Neutrophil (primary cell): ENCODE results near the gene KCNAB2.

Experiments
- H3K27ac ChIP-seq: fragments of 200-600 bp; sonication (generic); 2 replicates; pipeline ENCODE4 v1.5.1; 2016; ENCODE audit warnings: mild to moderate bottlenecking, moderate library complexity
- H3K27me3 ChIP-seq: fragments of 200-600 bp; sonication (generic); 2 replicates; pipeline ENCODE4 v1.6.0; 2016; ENCODE audit warnings: mild to moderate bottlenecking
- H3K36me3 ChIP-seq: fragments of 200-600 bp; sonication (generic); 2 replicates; pipeline ENCODE4 v1.5.1; 2017
- H3K4me1 ChIP-seq, 2 experiments: fragments of 200-600 bp in 1 of 2; sonication (generic) in 1 of 2; 1 replicate in 1 of 2; 2 replicates in 1 of 2; pipeline versions ENCODE4 v1.5.1 to v1.6.1; 2013 to 2016; ENCODE audit warnings: low read depth in 1 of 2, low read length in 1 of 2, mild to moderate bottlenecking in 1 of 2, moderate library complexity in 1 of 2; ENCODE audit not compliant: control insufficient read depth in 1 of 2, insufficient read depth in 1 of 2
- H3K4me3 ChIP-seq, 2 experiments: fragments of 200-600 bp in 1 of 2; sonication (generic) in 1 of 2; 1 replicate in 1 of 2; 2 replicates in 1 of 2; pipeline ENCODE4 v1.5.1; 2013 to 2016; ENCODE audit warnings: low read depth in 1 of 2, low read length in 1 of 2, mild to moderate bottlenecking in 1 of 2, moderate library complexity in 1 of 2
- H3K9me3 ChIP-seq: fragments of 200-600 bp; sonication (generic); 2 replicates; pipeline ENCODE4 v1.5.1; 2016
- TF ChIP-seq, protein P1 (sequence below): fragments of 200-600 bp; sonication (generic); IDR thresholded peaks from 2 replicates; pipeline ENCODE4 v1.5.1; 2016; ENCODE audit warnings: antibody characterized with exemption

Gene KCNAB2

DNA sequence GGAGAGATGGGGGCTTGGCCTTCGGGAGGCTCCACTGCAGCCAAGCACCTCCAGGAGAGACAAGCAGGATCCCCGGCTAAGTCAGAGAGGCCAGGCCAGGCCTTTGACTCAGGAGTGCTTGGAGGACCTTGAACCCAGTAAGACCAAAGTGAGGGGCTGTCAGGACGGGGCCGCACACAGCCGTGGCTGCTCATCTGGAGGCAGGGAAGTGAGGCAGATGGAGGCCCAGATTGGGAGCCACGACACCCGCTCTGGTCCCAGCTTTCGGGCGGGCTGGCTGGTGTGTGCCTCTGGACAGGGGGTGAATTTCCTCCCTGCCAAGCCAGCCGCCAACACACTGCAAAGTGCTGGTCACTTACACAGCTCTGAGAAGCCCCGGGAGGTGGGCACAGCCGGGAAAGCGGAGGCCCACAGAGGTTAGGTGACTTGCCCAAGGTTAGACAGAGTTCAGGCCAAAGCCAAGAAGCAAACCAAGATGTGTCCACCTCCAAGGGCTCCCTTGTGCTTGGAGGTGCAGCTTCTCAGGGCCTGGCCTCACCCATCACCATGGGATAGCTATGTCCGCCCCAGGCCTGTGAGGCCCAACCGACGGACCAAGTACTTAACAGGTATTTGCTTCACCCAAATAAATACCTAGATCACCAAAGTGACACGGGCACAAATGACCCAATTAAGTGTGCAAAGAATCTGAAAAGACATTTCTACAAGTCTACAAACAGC lies 76.1 kb downstream of the KCNAB2 start:
- no peak overlapping the region for H3K27ac ChIP-seq

DNA sequence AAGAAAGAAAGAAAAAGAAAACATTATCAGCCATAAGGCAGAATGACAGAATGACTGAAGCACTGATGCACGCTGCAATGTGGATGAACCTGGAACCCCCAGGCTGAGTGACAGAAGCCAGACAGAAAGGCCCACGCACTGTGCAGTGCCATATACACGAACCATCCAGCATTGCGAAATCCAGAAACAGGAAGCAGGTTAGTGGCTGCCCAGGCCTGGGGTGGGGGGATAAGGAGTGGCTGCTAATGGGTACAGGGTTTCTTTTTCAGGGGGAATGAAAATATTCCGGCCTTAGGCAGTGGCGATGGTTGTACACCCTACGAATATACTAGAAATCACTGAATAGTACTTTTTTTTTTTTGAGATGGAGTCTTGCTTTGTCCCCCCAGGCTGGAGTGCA lies 77.4 kb downstream of the KCNAB2 start:
- no peak overlapping the region for H3K27ac ChIP-seq
- peaks cover 18% of the 10 kb centered on the region for H3K27me3 ChIP-seq
- no peaks in the 10 kb centered on the region for H3K36me3 ChIP-seq
- H3K4me3 ChIP-seq = no peak overlapping the region
- no peaks in the 10 kb centered on the region for H3K9me3 ChIP-seq
- TF ChIP-seq, protein P1, sequence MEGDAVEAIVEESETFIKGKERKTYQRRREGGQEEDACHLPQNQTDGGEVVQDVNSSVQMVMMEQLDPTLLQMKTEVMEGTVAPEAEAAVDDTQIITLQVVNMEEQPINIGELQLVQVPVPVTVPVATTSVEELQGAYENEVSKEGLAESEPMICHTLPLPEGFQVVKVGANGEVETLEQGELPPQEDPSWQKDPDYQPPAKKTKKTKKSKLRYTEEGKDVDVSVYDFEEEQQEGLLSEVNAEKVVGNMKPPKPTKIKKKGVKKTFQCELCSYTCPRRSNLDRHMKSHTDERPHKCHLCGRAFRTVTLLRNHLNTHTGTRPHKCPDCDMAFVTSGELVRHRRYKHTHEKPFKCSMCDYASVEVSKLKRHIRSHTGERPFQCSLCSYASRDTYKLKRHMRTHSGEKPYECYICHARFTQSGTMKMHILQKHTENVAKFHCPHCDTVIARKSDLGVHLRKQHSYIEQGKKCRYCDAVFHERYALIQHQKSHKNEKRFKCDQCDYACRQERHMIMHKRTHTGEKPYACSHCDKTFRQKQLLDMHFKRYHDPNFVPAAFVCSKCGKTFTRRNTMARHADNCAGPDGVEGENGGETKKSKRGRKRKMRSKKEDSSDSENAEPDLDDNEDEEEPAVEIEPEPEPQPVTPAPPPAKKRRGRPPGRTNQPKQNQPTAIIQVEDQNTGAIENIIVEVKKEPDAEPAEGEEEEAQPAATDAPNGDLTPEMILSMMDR = no peak
- H3K4me1 ChIP-seq = peaks cover 0 to 3% of the 10 kb centered on the region in 2 experiments

More for the DNA sequence above, 76.1 kb downstream of the KCNAB2 start:
- Histone ChIP-seq H3K36me3 (no peaks in the 10 kb centered on the region), H3K9me3 (no peaks in the 10 kb centered on the region), H3K4me1 (no peaks in the 10 kb centered on the region), H3K4me3 (no peak overlapping the region), H3K27me3 (peaks cover 5% of the 10 kb centered on the region)
- TF ChIP-seq, protein P1 = no peak

DNA sequence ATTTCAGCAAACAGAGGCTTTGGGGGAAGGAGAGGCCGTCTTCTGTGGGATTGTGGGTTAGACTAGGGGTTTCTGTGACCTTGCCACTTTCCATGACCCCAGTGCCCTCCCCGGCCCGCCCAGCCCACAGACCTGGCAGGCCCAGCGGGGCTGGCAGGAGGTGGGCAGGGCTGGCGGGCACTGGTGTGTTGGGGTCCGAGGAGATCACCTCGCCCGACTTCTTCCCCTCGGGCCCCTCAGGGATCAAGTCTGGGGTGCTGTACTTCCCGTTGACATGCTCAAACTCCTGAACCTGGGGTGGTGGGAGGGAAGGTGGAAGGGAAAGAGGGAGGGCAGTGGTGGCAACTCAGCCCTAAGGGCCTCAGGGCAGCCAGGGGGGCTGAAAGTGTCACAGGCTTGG lies 78.1 kb downstream of the KCNAB2 start:
- no peaks in the 10 kb centered on the region for H3K36me3 ChIP-seq
- H3K4me1 ChIP-seq = peaks cover 0 to 3% of the 10 kb centered on the region in 2 experiments
- no peaks in the 10 kb centered on the region for H3K9me3 ChIP-seq
- no peak overlapping the region for H3K4me3 ChIP-seq
- H3K27me3 ChIP-seq = peaks cover 25% of the 10 kb centered on the region
- TF ChIP-seq, protein P1 = no peak
- H3K27ac ChIP-seq = no peak overlapping the region

DNA sequence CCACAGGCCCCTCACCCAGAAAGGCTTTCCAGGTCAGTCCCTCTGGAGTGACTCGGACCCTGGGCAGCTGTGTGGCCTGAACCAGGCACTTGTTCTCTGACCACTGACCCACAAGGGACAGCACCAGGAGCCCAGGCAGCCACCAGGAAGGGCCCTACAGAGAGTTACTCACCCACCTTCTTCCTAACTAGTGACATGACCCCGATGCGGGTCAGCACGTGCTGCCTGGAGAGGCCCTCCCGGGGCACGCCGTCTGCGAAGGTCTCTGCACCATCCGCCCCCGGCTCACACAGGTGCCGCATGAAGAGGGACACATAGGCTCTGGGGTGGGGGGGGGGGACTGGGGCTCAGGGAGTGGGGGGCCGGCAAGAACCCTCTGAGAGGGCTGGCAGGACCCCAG lies 78.7 kb downstream of the KCNAB2 start:
- no peaks in the 10 kb centered on the region for H3K9me3 ChIP-seq
- H3K27me3 ChIP-seq = peaks cover 30% of the 10 kb centered on the region
- no peak overlapping the region for H3K27ac ChIP-seq
- peaks cover 0 to 3% of the 10 kb centered on the region in 2 experiments for H3K4me1 ChIP-seq
- H3K4me3 ChIP-seq = no peak overlapping the region
- no peaks in the 10 kb centered on the region for H3K36me3 ChIP-seq
- TF ChIP-seq, protein P1 = no peak

DNA sequence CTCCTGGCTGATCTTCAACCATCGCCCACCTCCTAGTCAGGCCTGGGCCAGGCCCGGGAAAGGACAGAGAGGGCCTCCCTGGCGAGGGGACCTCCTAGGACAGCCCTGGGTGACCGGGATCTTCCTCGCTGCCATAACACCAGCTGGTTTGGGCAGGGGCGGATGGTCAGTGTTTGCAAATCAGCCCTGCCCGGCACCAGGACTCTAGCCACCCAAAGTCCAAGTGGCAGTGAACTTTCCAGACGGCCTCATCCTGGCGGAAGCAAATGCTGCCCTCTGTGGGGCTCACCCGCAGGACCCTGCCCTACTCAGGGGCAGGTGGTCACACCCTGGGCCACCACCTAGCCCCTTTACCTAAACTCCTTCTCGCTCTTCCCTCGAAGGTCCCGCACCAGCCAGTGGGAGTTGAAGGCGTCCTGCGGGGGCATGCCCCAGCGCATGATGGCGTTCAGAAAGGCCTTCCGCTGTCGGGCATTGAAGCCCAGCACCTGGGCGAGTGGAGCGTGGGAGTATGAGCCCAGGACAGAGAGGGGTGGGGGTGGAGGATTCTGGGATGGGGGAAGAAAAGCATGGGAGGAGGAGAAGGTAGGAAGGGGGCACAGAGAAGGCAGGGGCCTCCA lies 79.2 kb downstream of the KCNAB2 start:
- Histone ChIP-seq H3K36me3 (no peaks in the 10 kb centered on the region), H3K4me1 (peaks cover 0 to 3% of the 10 kb centered on the region in 2 experiments), H3K27ac (no peak overlapping the region), H3K27me3 (peaks cover 30% of the 10 kb centered on the region), H3K4me3 (no peak overlapping the region), H3K9me3 (no peaks in the 10 kb centered on the region)
- TF ChIP-seq, protein P1 = no peak
